GM23338 (cell line): ENCODE results near the gene PABPC4L. TPM values are rescaled to one million over a fixed set of nuclear protein-coding genes. Genes with fewer than 3 reads are reported as not detected.

ENCODE experiments used
- ATAC-seq: fragments of 200-7000 bp; cut with Tn5 transposase; 3 replicates; pipeline ENCODE4 v1.9.1; 2020
- DNase-seq: peaks from one replicate; pipeline ENCODE4 v3.0.0-alpha.2; 2015; ENCODE audit warnings: low spot score
- H2AFZ ChIP-seq: fragments of 200-600 bp; sonication (generic); 2 replicates; pipeline ENCODE4 v1.8.0; 2016; ENCODE audit warnings: antibody characterized with exemption, mild to moderate bottlenecking, moderate library complexity
- H3F3A ChIP-seq: fragments of 200-600 bp; sonication (generic); replicated peaks from 2 replicates; pipeline ENCODE4 v1.8.0; 2017; ENCODE audit warnings: antibody characterized with exemption, mixed run types, low read depth
- H3K27ac ChIP-seq: fragments of 200-600 bp; sonication (generic); 2 replicates; pipeline ENCODE4 v1.6.1; 2016; ENCODE audit warnings: low read depth
- H3K27me3 ChIP-seq: fragments of 200-600 bp; sonication (generic); 2 replicates; pipeline ENCODE4 v1.8.0; 2016; ENCODE audit warnings: mild to moderate bottlenecking, mixed run types, moderate library complexity; ENCODE audit not compliant: insufficient read depth
- H3K36me3 ChIP-seq: fragments of 200-600 bp; sonication (generic); 2 replicates; pipeline ENCODE4 v1.8.0; 2016; ENCODE audit warnings: mild to moderate bottlenecking; ENCODE audit not compliant: insufficient read depth
- H3K4me1 ChIP-seq: fragments of 200-600 bp; sonication (generic); 2 replicates; pipeline ENCODE4 v1.8.0; 2016; ENCODE audit warnings: mild to moderate bottlenecking, moderate library complexity; ENCODE audit not compliant: insufficient read depth
- H3K4me2 ChIP-seq: fragments of 200-600 bp; sonication (generic); 2 replicates; pipeline ENCODE4 v1.7.1; 2017; ENCODE audit warnings: mixed run types
- H3K4me3 ChIP-seq: fragments of 200-600 bp; sonication (generic); 2 replicates; pipeline ENCODE4 v1.6.1; 2016; ENCODE audit warnings: mixed run types
- H3K79me2 ChIP-seq: fragments of 200-600 bp; sonication (generic); replicated peaks from 2 replicates; pipeline ENCODE4 v1.8.0; 2017; ENCODE audit warnings: mild to moderate bottlenecking; ENCODE audit not compliant: insufficient read depth
- H3K9me2 ChIP-seq: fragments of 200-600 bp; sonication (generic); 2 replicates; pipeline ENCODE4 v1.8.0; 2017; ENCODE audit not compliant: insufficient read depth
- H4K20me1 ChIP-seq: fragments of 200-600 bp; sonication (generic); replicated peaks from 2 replicates; pipeline ENCODE4 v1.8.0; 2017; ENCODE audit warnings: mild to moderate bottlenecking; ENCODE audit not compliant: insufficient read depth
- H3K27ac Mint-ChIP-seq: 2 replicates; pipeline ENCODE4 v1.8.0; 2020; ENCODE audit warnings: inconsistent platforms, mild to moderate bottlenecking, moderate library complexity, mixed read lengths
- H3K27me3 Mint-ChIP-seq: 3 replicates; pipeline ENCODE4 v1.8.0; 2022; ENCODE audit warnings: low read depth, mild to moderate bottlenecking, moderate library complexity, mixed read lengths, inconsistent platforms; ENCODE audit not compliant: insufficient read depth, poor library complexity
- H3K36me3 Mint-ChIP-seq: 3 replicates; pipeline ENCODE4 v1.8.0; 2021; ENCODE audit warnings: low read depth, mild to moderate bottlenecking, inconsistent platforms, moderate library complexity, mixed read lengths
- H3K4me1 Mint-ChIP-seq: 3 replicates; pipeline ENCODE4 v1.8.0; 2020; ENCODE audit warnings: mild to moderate bottlenecking, inconsistent platforms, mixed read lengths
- H3K4me3 Mint-ChIP-seq: 3 replicates; pipeline ENCODE4 v1.8.0; 2021; ENCODE audit warnings: moderate library complexity, mild to moderate bottlenecking, inconsistent platforms, mixed read lengths
- H3K9me3 Mint-ChIP-seq: 3 replicates; pipeline ENCODE4 v1.8.0; 2020; ENCODE audit warnings: moderate library complexity, mild to moderate bottlenecking, inconsistent platforms, mixed read lengths
- CREB1 ChIP-seq: fragments of 250-450 bp; sonication (Bioruptor Pico); IDR thresholded peaks from 2 replicates; pipeline ENCODE4 v1.5.0; 2020; ENCODE audit warnings: low read depth, mild to moderate bottlenecking, moderate library complexity
- EZH2phosphoT487 ChIP-seq: fragments of 200-600 bp; sonication (generic); IDR thresholded peaks from one replicate; pipeline ENCODE4 v1.8.1; 2018; ENCODE audit warnings: antibody characterized with exemption; ENCODE audit not compliant: unreplicated experiment
- JUNB ChIP-seq: IDR thresholded peaks from one replicate; pipeline ENCODE4 v1.6.1; 2016; ENCODE audit warnings: antibody characterized with exemption; ENCODE audit not compliant: unreplicated experiment
- POLR2AphosphoS5 ChIP-seq: IDR thresholded peaks from 2 replicates; pipeline ENCODE4 v1.6.1; 2016; ENCODE audit warnings: antibody characterized with exemption, low read depth
- ZNF114 ChIP-seq: fragments of 250-450 bp; sonication (Bioruptor Pico); IDR thresholded peaks from 2 replicates; pipeline ENCODE4 v1.5.0; 2020; ENCODE audit warnings: mild to moderate bottlenecking, moderate library complexity
- polyA plus RNA-seq: library from polyadenylated mRNA; unstranded; fragments of >200 nt; fragmentation: Nextera tagmentation; extraction: Ambion mirVana; gene quantifications from 2 replicates; pipeline ENCODE4 v1.2.1, GENCODE V29; 2016
- total RNA-seq: library from RNA; depleted of rRNA; stranded (reverse); fragments of >200 nt; shearing (Covaris generic); gene quantifications from 2 replicates; pipeline ENCODE4 v1.2.3, GENCODE V29; 2014
- TF ChIP-seq, protein P1 (sequence below), 2 experiments: fragments of 200-600 bp in 1 of 2; sonication (generic) in 1 of 2; conservative IDR thresholded peaks; 2 replicates each; pipeline versions ENCODE4 v1.5.1 to v1.6.1; 2016 to 2017; ENCODE audit warnings: antibody characterized with exemption in 2 of 2, low read depth in 2 of 2, mild to moderate bottlenecking in 2 of 2, moderate library complexity in 1 of 2
- TF ChIP-seq, protein P2 (sequence below): fragments of 250-450 bp; sonication (Bioruptor Pico); IDR thresholded peaks from 2 replicates; pipeline ENCODE4 v1.5.0; 2020; ENCODE audit warnings: mild to moderate bottlenecking, moderate library complexity
- TF ChIP-seq, protein P3 (sequence below): IDR thresholded peaks from one replicate; pipeline ENCODE4 v1.6.1; 2018; ENCODE audit warnings: antibody characterized with exemption; ENCODE audit not compliant: unreplicated experiment

PABPC4L gene
- total and polyA plus RNA-seq, 2 experiments from 2014 or later = 1.8 to 4.6 TPM

DNA sequence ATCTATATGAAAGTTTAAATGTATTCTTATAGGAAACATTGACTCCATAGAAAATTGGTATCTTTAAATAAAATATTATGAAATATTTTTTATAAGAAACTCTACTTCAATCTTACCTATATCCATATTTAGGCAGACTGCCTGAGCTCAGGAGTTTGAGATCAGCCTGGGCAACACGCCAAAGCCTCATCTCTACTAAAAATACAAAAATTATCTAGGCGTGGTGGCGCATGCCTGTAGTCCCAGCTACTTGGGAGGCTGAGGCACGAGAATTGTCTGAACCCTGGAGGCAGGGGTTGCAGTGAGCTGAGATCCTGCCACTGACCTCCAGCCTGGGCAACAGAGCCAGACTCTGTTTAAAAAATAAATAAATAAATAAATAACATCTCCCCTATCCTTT, 47.5 kb downstream of the PABPC4L start:
- Histone ChIP-seq H3K27me3 (no peaks in the 10 kb centered on the region), H3K4me3 (no peak overlapping the region), H3K4me1 (no peaks in the 10 kb centered on the region; the same call in 1 of the 2 replicates), H2AFZ (no peak overlapping the region), H3K36me3 (no peaks in the 10 kb centered on the region), H3K4me2 (no peak overlapping the region), H3K9me2 (no peaks in the 10 kb centered on the region), H4K20me1 (no peaks in the 10 kb centered on the region), H3K79me2 (no peaks in the 10 kb centered on the region), H3K27ac (no peak overlapping the region), H3F3A (no peaks in the 10 kb centered on the region)
- Mint-ChIP-seq H3K36me3 (no peaks in the 10 kb centered on the region), H3K27ac (no peak overlapping the region), H3K4me3 (no peak overlapping the region), H3K4me1 (peaks cover 5% of the 10 kb centered on the region; the same call in 2 of the 3 replicates), H3K27me3 (peaks cover 2% of the 10 kb centered on the region), H3K9me3 (no peaks in the 10 kb centered on the region)
- TF ChIP-seq EZH2phosphoT487 (no peak), ZNF114 (CRISPR knock-in tag) (no peak), CREB1 (no peak), POLR2AphosphoS5 (no peak), JUNB (no peak)
- TF ChIP-seq, protein P1, sequence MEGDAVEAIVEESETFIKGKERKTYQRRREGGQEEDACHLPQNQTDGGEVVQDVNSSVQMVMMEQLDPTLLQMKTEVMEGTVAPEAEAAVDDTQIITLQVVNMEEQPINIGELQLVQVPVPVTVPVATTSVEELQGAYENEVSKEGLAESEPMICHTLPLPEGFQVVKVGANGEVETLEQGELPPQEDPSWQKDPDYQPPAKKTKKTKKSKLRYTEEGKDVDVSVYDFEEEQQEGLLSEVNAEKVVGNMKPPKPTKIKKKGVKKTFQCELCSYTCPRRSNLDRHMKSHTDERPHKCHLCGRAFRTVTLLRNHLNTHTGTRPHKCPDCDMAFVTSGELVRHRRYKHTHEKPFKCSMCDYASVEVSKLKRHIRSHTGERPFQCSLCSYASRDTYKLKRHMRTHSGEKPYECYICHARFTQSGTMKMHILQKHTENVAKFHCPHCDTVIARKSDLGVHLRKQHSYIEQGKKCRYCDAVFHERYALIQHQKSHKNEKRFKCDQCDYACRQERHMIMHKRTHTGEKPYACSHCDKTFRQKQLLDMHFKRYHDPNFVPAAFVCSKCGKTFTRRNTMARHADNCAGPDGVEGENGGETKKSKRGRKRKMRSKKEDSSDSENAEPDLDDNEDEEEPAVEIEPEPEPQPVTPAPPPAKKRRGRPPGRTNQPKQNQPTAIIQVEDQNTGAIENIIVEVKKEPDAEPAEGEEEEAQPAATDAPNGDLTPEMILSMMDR (conservative IDR thresholded peaks at IDR 0.05; ENCODE audit: low read depth in 2 of 2) = no peak
- TF ChIP-seq, protein P2, sequence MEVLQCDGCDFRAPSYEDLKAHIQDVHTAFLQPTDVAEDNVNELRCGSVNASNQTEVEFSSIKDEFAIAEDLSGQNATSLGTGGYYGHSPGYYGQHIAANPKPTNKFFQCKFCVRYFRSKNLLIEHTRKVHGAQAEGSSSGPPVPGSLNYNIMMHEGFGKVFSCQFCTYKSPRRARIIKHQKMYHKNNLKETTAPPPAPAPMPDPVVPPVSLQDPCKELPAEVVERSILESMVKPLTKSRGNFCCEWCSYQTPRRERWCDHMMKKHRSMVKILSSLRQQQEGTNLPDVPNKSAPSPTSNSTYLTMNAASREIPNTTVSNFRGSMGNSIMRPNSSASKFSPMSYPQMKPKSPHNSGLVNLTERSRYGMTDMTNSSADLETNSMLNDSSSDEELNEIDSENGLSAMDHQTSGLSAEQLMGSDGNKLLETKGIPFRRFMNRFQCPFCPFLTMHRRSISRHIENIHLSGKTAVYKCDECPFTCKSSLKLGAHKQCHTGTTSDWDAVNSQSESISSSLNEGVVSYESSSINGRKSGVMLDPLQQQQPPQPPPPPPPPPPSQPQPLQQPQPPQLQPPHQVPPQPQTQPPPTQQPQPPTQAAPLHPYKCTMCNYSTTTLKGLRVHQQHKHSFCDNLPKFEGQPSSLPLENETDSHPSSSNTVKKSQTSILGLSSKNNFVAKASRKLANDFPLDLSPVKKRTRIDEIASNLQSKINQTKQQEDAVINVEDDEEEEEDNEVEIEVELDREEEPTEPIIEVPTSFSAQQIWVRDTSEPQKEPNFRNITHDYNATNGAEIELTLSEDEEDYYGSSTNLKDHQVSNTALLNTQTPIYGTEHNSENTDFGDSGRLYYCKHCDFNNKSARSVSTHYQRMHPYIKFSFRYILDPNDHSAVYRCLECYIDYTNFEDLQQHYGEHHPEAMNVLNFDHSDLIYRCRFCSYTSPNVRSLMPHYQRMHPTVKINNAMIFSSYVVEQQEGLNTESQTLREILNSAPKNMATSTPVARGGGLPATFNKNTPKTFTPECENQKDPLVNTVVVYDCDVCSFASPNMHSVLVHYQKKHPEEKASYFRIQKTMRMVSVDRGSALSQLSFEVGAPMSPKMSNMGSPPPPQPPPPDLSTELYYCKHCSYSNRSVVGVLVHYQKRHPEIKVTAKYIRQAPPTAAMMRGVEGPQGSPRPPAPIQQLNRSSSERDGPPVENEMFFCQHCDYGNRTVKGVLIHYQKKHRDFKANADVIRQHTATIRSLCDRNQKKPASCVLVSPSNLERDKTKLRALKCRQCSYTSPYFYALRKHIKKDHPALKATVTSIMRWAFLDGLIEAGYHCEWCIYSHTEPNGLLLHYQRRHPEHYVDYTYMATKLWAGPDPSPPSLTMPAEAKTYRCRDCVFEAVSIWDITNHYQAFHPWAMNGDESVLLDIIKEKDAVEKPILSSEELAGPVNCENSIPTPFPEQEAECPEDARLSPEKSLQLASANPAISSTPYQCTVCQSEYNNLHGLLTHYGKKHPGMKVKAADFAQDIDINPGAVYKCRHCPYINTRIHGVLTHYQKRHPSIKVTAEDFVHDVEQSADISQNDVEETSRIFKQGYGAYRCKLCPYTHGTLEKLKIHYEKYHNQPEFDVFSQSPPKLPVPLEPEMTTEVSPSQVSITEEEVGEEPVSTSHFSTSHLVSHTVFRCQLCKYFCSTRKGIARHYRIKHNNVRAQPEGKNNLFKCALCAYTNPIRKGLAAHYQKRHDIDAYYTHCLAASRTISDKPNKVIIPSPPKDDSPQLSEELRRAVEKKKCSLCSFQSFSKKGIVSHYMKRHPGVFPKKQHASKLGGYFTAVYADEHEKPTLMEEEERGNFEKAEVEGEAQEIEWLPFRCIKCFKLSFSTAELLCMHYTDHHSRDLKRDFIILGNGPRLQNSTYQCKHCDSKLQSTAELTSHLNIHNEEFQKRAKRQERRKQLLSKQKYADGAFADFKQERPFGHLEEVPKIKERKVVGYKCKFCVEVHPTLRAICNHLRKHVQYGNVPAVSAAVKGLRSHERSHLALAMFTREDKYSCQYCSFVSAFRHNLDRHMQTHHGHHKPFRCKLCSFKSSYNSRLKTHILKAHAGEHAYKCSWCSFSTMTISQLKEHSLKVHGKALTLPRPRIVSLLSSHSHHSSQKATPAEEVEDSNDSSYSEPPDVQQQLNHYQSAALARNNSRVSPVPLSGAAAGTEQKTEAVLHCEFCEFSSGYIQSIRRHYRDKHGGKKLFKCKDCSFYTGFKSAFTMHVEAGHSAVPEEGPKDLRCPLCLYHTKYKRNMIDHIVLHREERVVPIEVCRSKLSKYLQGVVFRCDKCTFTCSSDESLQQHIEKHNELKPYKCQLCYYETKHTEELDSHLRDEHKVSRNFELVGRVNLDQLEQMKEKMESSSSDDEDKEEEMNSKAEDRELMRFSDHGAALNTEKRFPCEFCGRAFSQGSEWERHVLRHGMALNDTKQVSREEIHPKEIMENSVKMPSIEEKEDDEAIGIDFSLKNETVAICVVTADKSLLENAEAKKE (CRISPR knock-in tag) = no peak
- TF ChIP-seq, protein P3, sequence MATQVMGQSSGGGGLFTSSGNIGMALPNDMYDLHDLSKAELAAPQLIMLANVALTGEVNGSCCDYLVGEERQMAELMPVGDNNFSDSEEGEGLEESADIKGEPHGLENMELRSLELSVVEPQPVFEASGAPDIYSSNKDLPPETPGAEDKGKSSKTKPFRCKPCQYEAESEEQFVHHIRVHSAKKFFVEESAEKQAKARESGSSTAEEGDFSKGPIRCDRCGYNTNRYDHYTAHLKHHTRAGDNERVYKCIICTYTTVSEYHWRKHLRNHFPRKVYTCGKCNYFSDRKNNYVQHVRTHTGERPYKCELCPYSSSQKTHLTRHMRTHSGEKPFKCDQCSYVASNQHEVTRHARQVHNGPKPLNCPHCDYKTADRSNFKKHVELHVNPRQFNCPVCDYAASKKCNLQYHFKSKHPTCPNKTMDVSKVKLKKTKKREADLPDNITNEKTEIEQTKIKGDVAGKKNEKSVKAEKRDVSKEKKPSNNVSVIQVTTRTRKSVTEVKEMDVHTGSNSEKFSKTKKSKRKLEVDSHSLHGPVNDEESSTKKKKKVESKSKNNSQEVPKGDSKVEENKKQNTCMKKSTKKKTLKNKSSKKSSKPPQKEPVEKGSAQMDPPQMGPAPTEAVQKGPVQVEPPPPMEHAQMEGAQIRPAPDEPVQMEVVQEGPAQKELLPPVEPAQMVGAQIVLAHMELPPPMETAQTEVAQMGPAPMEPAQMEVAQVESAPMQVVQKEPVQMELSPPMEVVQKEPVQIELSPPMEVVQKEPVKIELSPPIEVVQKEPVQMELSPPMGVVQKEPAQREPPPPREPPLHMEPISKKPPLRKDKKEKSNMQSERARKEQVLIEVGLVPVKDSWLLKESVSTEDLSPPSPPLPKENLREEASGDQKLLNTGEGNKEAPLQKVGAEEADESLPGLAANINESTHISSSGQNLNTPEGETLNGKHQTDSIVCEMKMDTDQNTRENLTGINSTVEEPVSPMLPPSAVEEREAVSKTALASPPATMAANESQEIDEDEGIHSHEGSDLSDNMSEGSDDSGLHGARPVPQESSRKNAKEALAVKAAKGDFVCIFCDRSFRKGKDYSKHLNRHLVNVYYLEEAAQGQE = no peak
- ATAC-seq (no peak), DNase-seq (no peak)
